Measurements from ENCODE around the gene ANKRD34C.
A peak's percentile ranks its signal among the peaks of the same experiment; 100 is the strongest.

ANKRD34C gene

DNA sequence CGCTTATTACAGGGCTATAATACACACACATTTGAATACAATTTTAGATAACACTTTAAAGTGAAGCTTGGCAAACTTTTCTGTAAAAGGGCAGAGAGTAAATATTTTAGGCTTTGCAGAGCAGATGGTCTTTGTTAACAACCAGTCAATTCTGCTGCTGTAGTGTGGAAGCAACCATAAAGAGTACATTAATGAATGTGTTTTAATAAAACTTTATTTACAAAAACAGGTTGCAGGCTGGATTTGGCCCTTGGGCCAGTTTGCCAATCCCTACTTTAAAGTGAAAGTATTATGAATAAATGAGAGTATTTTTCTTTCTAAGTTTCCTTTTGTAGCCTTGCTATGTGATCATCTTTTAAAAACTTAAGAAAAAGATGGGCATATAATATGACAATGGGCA, 20.7 kb upstream of the ANKRD34C start:
- ChIA-PET POLR2A (no interaction called here), CTCF (no interaction called here)
- peaks cover 0 to 2% (median 0%) of the 10 kb centered on the region in 5 experiments for H3K9me3 ChIP-seq (ENCODE audit: control extremely low read depth in 1 of 5, control insufficient read depth in 4 of 5, insufficient read depth in 2 of 5, low read depth in 1 of 5, low read length in 4 of 5)
- no peak for DNase-seq
- no peak overlapping the region for H3K27ac ChIP-seq (ENCODE audit: insufficient read depth in 1 of 2, low read depth in 1 of 2, low read length in 2 of 2, poor library complexity in 1 of 2, severe bottlenecking in 2 of 2)
- no peak overlapping the region for H3K4me3 ChIP-seq (ENCODE audit: control insufficient read depth in 1 of 7, extremely low read depth in 1 of 7, insufficient read depth in 4 of 7, low read depth in 2 of 7, low read length in 6 of 7)
- no CpG with 5 or more reads among the region's 1 CpG for WGBS (ENCODE audit: insufficient coverage)
- no peaks in the 10 kb centered on the region for H3K4me1 ChIP-seq (ENCODE audit: control extremely low read depth in 1 of 4, control insufficient read depth in 4 of 4, insufficient read depth in 4 of 4, low read length in 3 of 4)
- no peaks in the 10 kb centered on the region for H3K36me3 ChIP-seq (ENCODE audit: control insufficient read depth in 4 of 4, insufficient read depth in 4 of 4, low read length in 3 of 4)
- H3K27me3 ChIP-seq (replicated peaks in 2 of 5; ENCODE audit: control insufficient read depth in 4 of 5, insufficient read depth in 5 of 5, low read length in 4 of 5), result peaks cover 0 to 10% (median 2%) of the 10 kb centered on the region in 5 experiments

DNA sequence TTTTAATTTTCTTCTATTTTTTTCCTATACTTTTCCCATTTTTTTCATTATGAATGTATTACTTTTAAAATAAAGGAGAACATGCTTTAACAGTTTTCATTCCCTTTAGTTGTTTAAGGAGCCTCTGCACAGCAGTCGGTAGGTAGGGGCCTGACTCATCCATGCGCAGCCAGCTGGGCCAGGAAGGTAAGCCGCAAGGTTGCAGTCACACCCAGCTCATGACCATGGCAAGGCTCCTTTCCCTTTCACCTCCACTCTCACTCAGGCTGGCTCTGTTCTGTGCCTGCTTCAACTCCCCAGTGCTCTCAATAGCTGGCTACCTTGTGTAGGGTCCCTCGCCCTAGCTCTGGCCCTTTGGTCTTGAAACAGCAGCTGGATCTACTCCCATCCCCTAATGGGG, 17.4 kb upstream of the ANKRD34C start:
- H3K36me3 ChIP-seq (ENCODE audit: control insufficient read depth in 4 of 4, insufficient read depth in 4 of 4, low read length in 3 of 4), result no peaks in the 10 kb centered on the region
- DNase-seq, result no peak
- WGBS (ENCODE audit: insufficient coverage), result 92% methylated on average over 4 of the region's 4 CpGs
- H3K4me1 ChIP-seq (ENCODE audit: control extremely low read depth in 1 of 4, control insufficient read depth in 4 of 4, insufficient read depth in 4 of 4, low read length in 3 of 4), result no peaks in the 10 kb centered on the region
- no peak overlapping the region for H3K27ac ChIP-seq (ENCODE audit: insufficient read depth in 1 of 2, low read depth in 1 of 2, low read length in 2 of 2, poor library complexity in 1 of 2, severe bottlenecking in 2 of 2)
- peaks cover 0 to 2% (median 0%) of the 10 kb centered on the region in 5 experiments for H3K9me3 ChIP-seq (ENCODE audit: control extremely low read depth in 1 of 5, control insufficient read depth in 4 of 5, insufficient read depth in 2 of 5, low read depth in 1 of 5, low read length in 4 of 5)
- CTCF ChIA-PET, result no interaction called here
- no peak overlapping the region for H3K4me3 ChIP-seq (ENCODE audit: control insufficient read depth in 1 of 7, extremely low read depth in 1 of 7, insufficient read depth in 4 of 7, low read depth in 2 of 7, low read length in 6 of 7)
- peaks cover 3 to 14% (median 5%) of the 10 kb centered on the region in 5 experiments for H3K27me3 ChIP-seq (replicated peaks in 2 of 5; ENCODE audit: control insufficient read depth in 4 of 5, insufficient read depth in 5 of 5, low read length in 4 of 5)
- POLR2A ChIA-PET, result no interaction called here

- peaks cover 0 to 14% (median 4%) of the 10 kb centered on the region in 5 experiments for H3K27me3 ChIP-seq (replicated peaks in 2 of 5; ENCODE audit: control insufficient read depth in 4 of 5, insufficient read depth in 5 of 5, low read length in 4 of 5)
- DNase-seq, result no peak
- peaks cover 0 to 2% (median 0%) of the 10 kb centered on the region in 5 experiments for H3K9me3 ChIP-seq (ENCODE audit: control extremely low read depth in 1 of 5, control insufficient read depth in 4 of 5, insufficient read depth in 2 of 5, low read depth in 1 of 5, low read length in 4 of 5)
- H3K36me3 ChIP-seq (ENCODE audit: control insufficient read depth in 4 of 4, insufficient read depth in 4 of 4, low read length in 3 of 4), result no peaks in the 10 kb centered on the region
- CTCF ChIA-PET, result no interaction called here
- no peak overlapping the region for H3K4me3 ChIP-seq (ENCODE audit: control insufficient read depth in 1 of 7, extremely low read depth in 1 of 7, insufficient read depth in 4 of 7, low read depth in 2 of 7, low read length in 6 of 7)
- POLR2A ChIA-PET, result no interaction called here
- H3K27ac ChIP-seq (ENCODE audit: insufficient read depth in 1 of 2, low read depth in 1 of 2, low read length in 2 of 2, poor library complexity in 1 of 2, severe bottlenecking in 2 of 2), result no peak overlapping the region
- 100% methylated on average over 3 of the region's 3 CpGs for WGBS (ENCODE audit: insufficient coverage)
- H3K4me1 ChIP-seq (ENCODE audit: control extremely low read depth in 1 of 4, control insufficient read depth in 4 of 4, insufficient read depth in 4 of 4, low read length in 3 of 4), result no peaks in the 10 kb centered on the region
These were observed 16.4 kb upstream of the ANKRD34C start for GRCh38 chr15:79265987-79266579.

DNA sequence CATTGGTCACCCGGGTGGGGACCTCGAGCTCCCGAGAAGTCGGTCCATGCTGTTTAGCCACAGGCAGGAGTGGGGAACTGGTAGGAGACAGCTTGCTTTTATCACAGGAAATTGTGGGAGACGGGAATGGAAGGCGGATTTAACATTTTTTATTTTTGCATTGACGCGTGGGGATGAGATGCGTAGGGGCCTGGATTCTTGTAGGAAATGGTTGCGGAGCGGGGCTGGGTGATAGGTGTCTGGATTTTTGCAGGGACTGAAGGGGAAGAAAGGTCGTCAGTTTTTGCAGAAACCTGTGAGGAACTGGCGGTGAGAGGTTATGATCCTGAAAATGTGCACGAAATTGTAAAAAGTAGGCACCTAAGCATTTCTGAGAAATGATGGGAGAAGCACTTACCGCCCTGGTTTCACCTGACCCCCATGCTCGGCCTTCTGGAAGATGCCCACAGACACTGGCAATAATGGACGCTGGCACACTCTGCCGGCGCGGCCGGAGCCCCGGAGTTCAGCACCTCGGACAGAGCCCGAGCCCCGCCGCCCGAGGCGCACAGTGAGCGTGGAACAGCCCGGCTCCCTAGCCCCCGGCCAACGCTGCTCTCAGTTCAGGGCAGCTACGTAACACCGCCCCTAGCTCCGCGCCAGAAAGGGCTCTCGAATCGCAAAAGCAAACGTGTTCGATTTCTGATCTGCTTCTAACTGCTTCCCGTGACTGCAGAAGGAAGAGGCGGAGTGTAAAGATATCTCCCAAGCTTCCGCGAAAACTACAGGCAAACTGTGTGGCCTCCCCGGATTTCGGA, 928 bp downstream of the ANKRD34C start:
- Histone ChIP-seq H3K9me3 (ENCODE audit: control extremely low read depth in 1 of 5, control insufficient read depth in 4 of 5, insufficient read depth in 2 of 5, low read depth in 1 of 5, low read length in 4 of 5) (peaks cover 0 to 8% (median 5%) of the 10 kb centered on the region in 5 experiments), H3K4me1 (ENCODE audit: control extremely low read depth in 1 of 4, control insufficient read depth in 4 of 4, insufficient read depth in 4 of 4, low read length in 3 of 4) (no peaks in the 10 kb centered on the region), H3K27me3 (replicated peaks in 2 of 5; ENCODE audit: control insufficient read depth in 4 of 5, insufficient read depth in 5 of 5, low read length in 4 of 5) (peaks cover 16 to 68% (median 33%) of the 10 kb centered on the region in 5 experiments), H3K36me3 (ENCODE audit: control insufficient read depth in 4 of 4, insufficient read depth in 4 of 4, low read length in 3 of 4) (no peaks in the 10 kb centered on the region), H3K4me3 (ENCODE audit: control insufficient read depth in 1 of 7, extremely low read depth in 1 of 7, insufficient read depth in 4 of 7, low read depth in 2 of 7, low read length in 6 of 7) (no peak overlapping the region), H3K27ac (ENCODE audit: insufficient read depth in 1 of 2, low read depth in 1 of 2, low read length in 2 of 2, poor library complexity in 1 of 2, severe bottlenecking in 2 of 2) (no peak overlapping the region)
- 11% methylated on average over 46 of the region's 46 CpGs for WGBS (ENCODE audit: insufficient coverage)
- DNase-seq, result peak; percentile 30 to 74 (median 67)
- ChIA-PET CTCF (no interaction called here), POLR2A (no interaction called here)

- Histone ChIP-seq H3K9me3 (ENCODE audit: control extremely low read depth in 1 of 5, control insufficient read depth in 4 of 5, insufficient read depth in 2 of 5, low read depth in 1 of 5, low read length in 4 of 5) (peaks cover 0 to 2% (median 0%) of the 10 kb centered on the region in 5 experiments), H3K36me3 (ENCODE audit: control insufficient read depth in 4 of 4, insufficient read depth in 4 of 4, low read length in 3 of 4) (no peaks in the 10 kb centered on the region), H3K27me3 (replicated peaks in 2 of 5; ENCODE audit: control insufficient read depth in 4 of 5, insufficient read depth in 5 of 5, low read length in 4 of 5) (peaks cover 0 to 28% (median 17%) of the 10 kb centered on the region in 5 experiments), H3K4me3 (ENCODE audit: control insufficient read depth in 1 of 7, extremely low read depth in 1 of 7, insufficient read depth in 4 of 7, low read depth in 2 of 7, low read length in 6 of 7) (no peak overlapping the region), H3K4me1 (ENCODE audit: control extremely low read depth in 1 of 4, control insufficient read depth in 4 of 4, insufficient read depth in 4 of 4, low read length in 3 of 4) (no peaks in the 10 kb centered on the region), H3K27ac (ENCODE audit: insufficient read depth in 1 of 2, low read depth in 1 of 2, low read length in 2 of 2, poor library complexity in 1 of 2, severe bottlenecking in 2 of 2) (no peak overlapping the region)
- CTCF ChIA-PET, result interaction anchor here (0.6 kb wide), 1 partner anchor 39 kb away, joined by 3 read pairs; no protein-coding TSS in a partner anchor
- no peak for DNase-seq
- 81% methylated on average over 4 of the region's 6 CpGs for WGBS (ENCODE audit: insufficient coverage)
- POLR2A ChIA-PET, result no interaction called here
These were observed 8.2 kb downstream of the ANKRD34C start for GRCh38 chr15:79290642-79291275.

DNA sequence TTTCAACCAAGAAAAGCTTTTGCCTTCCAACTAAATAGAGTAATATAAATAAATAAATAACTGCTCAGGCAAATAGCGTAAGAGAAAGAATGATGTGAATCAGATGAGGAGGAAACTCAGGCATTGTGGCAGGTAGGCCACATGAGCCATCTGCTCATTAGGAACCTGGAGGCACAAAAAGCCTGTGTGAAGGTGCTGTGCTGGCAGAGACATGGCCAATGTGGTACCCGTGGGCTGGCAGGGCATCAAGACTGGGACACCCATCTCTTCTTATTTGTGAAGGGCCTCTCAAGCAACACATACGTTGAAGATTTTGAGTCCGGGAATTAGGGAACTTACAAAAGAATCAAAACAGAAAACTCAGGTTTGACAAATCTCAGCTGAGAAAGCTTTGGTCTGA, 9.5 kb downstream of the ANKRD34C start:
- Histone ChIP-seq H3K9me3 (ENCODE audit: control extremely low read depth in 1 of 5, control insufficient read depth in 4 of 5, insufficient read depth in 2 of 5, low read depth in 1 of 5, low read length in 4 of 5) (no peaks in the 10 kb centered on the region), H3K27ac (ENCODE audit: insufficient read depth in 1 of 2, low read depth in 1 of 2, low read length in 2 of 2, poor library complexity in 1 of 2, severe bottlenecking in 2 of 2) (no peak overlapping the region), H3K36me3 (ENCODE audit: control insufficient read depth in 4 of 4, insufficient read depth in 4 of 4, low read length in 3 of 4) (no peaks in the 10 kb centered on the region), H3K27me3 (replicated peaks in 2 of 5; ENCODE audit: control insufficient read depth in 4 of 5, insufficient read depth in 5 of 5, low read length in 4 of 5) (peaks cover 2 to 20% (median 10%) of the 10 kb centered on the region in 5 experiments), H3K4me1 (ENCODE audit: control extremely low read depth in 1 of 4, control insufficient read depth in 4 of 4, insufficient read depth in 4 of 4, low read length in 3 of 4) (no peaks in the 10 kb centered on the region), H3K4me3 (ENCODE audit: control insufficient read depth in 1 of 7, extremely low read depth in 1 of 7, insufficient read depth in 4 of 7, low read depth in 2 of 7, low read length in 6 of 7) (no peak overlapping the region)
- POLR2A ChIA-PET, result no interaction called here
- CTCF ChIA-PET, result no interaction called here
- WGBS (ENCODE audit: insufficient coverage), result 90% methylated on average over 4 of the region's 4 CpGs
- DNase-seq, result no peak

- WGBS (ENCODE audit: insufficient coverage), result 88% methylated on average over 7 of the region's 7 CpGs
- Histone ChIP-seq H3K27ac (ENCODE audit: insufficient read depth in 1 of 2, low read depth in 1 of 2, low read length in 2 of 2, poor library complexity in 1 of 2, severe bottlenecking in 2 of 2) (no peak overlapping the region), H3K4me3 (ENCODE audit: control insufficient read depth in 1 of 7, extremely low read depth in 1 of 7, insufficient read depth in 4 of 7, low read depth in 2 of 7, low read length in 6 of 7) (no peak overlapping the region), H3K27me3 (replicated peaks in 2 of 5; ENCODE audit: control insufficient read depth in 4 of 5, insufficient read depth in 5 of 5, low read length in 4 of 5) (peaks cover 4 to 19% (median 13%) of the 10 kb centered on the region in 5 experiments), H3K36me3 (ENCODE audit: control insufficient read depth in 4 of 4, insufficient read depth in 4 of 4, low read length in 3 of 4) (no peaks in the 10 kb centered on the region), H3K9me3 (ENCODE audit: control extremely low read depth in 1 of 5, control insufficient read depth in 4 of 5, insufficient read depth in 2 of 5, low read depth in 1 of 5, low read length in 4 of 5) (no peaks in the 10 kb centered on the region), H3K4me1 (ENCODE audit: control extremely low read depth in 1 of 4, control insufficient read depth in 4 of 4, insufficient read depth in 4 of 4, low read length in 3 of 4) (no peaks in the 10 kb centered on the region)
- ChIA-PET POLR2A (no interaction called here), CTCF (interaction anchor here (1.4 kb wide), 1 partner anchor 559 kb away, joined by 3 read pairs; no protein-coding TSS in a partner anchor)
- DNase-seq, result no peak
These were observed 11.6 kb downstream of the ANKRD34C start for GRCh38 chr15:79294075-79294474.
